HEK293 (cell line): Measurements from ENCODE around the gene HGF.

ENCODE experiments used
- TRIM28 ChIP-seq: IDR thresholded peaks from 2 replicates; pipeline ENCODE4 v1.6.1; 2011; ENCODE audit warnings: low read length, control low read depth, borderline replicate concordance
- ZNF133 ChIP-seq: fragments of 450-650 bp; formaldehyde crosslinking; IDR thresholded peaks from 2 replicates; pipeline ENCODE4 v1.5.1; 2016; ENCODE audit warnings: missing biosample characterization, missing genetic modification characterization

GRCh38 chr7:81691199-81691821 lies 78.5 kb downstream of the HGF start:
- TF ChIP-seq TRIM28 (no peak), ZNF133 (tag by site-specific recombination) (no peak)
